SK-N-SH (cell line): ENCODE measurements around the gene TGFA.

ENCODE experiments used
- EP300 ChIP-seq, 2 experiments: IDR thresholded peaks; 2 replicates each; pipeline versions ENCODE4 v1.4.0 to v1.6.1; 2012; ENCODE audit warnings: borderline replicate concordance in 1 of 2, low read depth in 1 of 2, low read length in 1 of 2
- MXI1 ChIP-seq: IDR thresholded peaks from 2 replicates; pipeline ENCODE4 v1.6.1; 2012; ENCODE audit warnings: mild to moderate bottlenecking, low read depth, low read length, improper control_type of control experiment
- NRF1 ChIP-seq: IDR thresholded peaks from 2 replicates; pipeline ENCODE4 v1.6.1; 2012; ENCODE audit warnings: low read depth, mild to moderate bottlenecking, low read length
- TF ChIP-seq, protein P1 (sequence below): fragments of 200-600 bp; sonication (generic); IDR thresholded peaks from 2 replicates; pipeline ENCODE4 v1.6.1; 2017; ENCODE audit warnings: antibody characterized with exemption, mild to moderate bottlenecking, moderate library complexity

DNA sequence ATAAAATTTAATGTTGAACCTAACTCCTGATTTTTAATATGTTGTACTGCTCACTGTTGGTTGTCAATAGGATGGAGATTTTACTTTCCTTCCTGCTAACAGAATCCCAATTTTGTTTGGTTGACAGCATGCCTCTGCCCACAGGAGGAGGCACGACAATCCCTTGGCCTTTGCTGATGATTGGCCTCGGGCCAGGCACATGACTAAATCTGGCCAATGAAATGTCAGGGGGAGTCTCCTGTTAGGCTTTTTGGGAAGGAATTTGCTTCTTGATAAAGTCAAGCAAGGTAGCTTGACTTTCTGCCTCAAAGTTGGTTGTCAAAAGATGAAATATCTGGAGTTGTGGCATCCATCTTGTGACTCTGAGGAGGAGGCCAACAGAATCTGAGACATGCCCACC lies 6.8 kb upstream of the TGFA start:
- TF ChIP-seq, protein P1, sequence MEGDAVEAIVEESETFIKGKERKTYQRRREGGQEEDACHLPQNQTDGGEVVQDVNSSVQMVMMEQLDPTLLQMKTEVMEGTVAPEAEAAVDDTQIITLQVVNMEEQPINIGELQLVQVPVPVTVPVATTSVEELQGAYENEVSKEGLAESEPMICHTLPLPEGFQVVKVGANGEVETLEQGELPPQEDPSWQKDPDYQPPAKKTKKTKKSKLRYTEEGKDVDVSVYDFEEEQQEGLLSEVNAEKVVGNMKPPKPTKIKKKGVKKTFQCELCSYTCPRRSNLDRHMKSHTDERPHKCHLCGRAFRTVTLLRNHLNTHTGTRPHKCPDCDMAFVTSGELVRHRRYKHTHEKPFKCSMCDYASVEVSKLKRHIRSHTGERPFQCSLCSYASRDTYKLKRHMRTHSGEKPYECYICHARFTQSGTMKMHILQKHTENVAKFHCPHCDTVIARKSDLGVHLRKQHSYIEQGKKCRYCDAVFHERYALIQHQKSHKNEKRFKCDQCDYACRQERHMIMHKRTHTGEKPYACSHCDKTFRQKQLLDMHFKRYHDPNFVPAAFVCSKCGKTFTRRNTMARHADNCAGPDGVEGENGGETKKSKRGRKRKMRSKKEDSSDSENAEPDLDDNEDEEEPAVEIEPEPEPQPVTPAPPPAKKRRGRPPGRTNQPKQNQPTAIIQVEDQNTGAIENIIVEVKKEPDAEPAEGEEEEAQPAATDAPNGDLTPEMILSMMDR = no peak
- no peak for TF ChIP-seq NRF1
- no peak for TF ChIP-seq EP300 (IDR thresholded peaks at IDR 0.05; ENCODE audit: borderline replicate concordance in 1 of 2, low read depth in 1 of 2, low read length in 1 of 2)
- TF ChIP-seq MXI1 = no peak
